ENCODE measurements around the gene CTDSPL. TPM values are rescaled to one million over a fixed set of nuclear protein-coding genes. Genes with fewer than 3 reads are reported as not detected.

CTDSPL gene
- polyA plus RNA-seq, 1 donor = 23.3 TPM

- no peak overlapping the region for H3K27ac ChIP-seq (ENCODE audit: low read length)
- H3K36me3 ChIP-seq (ENCODE audit: control insufficient read depth, insufficient read depth, low read length) = no peaks in the 10 kb centered on the region
- H3K9me3 ChIP-seq (ENCODE audit: control insufficient read depth, low read depth, low read length) = no peaks in the 10 kb centered on the region
- no peaks in the 10 kb centered on the region for H3K4me1 ChIP-seq (ENCODE audit: control insufficient read depth, insufficient read depth, low read length)
- H3K4me3 ChIP-seq (ENCODE audit: low read length) = no peak overlapping the region
- no peaks in the 10 kb centered on the region for H3K27me3 ChIP-seq (ENCODE audit: control insufficient read depth, insufficient read depth, low read length)
- DNase-seq = no peak
- WGBS (ENCODE audit: insufficient coverage, low lambda C conversion rate) = no CpG with 5 or more reads among the region's 3 CpGs
Measured at GRCh38 chr3:37887062-37887461, 25.4 kb downstream of the CTDSPL start.

- no CpG with 5 or more reads among the region's 4 CpGs for WGBS (ENCODE audit: insufficient coverage, low lambda C conversion rate)
- peaks cover 4% of the 10 kb centered on the region for H3K4me1 ChIP-seq (ENCODE audit: control insufficient read depth, insufficient read depth, low read length)
Measured at GRCh38 chr3:37887824-37888223, 26.1 kb downstream of the CTDSPL start.

GRCh38 chr3:37888421-37888820 lies 26.7 kb downstream of the CTDSPL start:
- DNase-seq = no peak
- no peaks in the 10 kb centered on the region for H3K36me3 ChIP-seq (ENCODE audit: control insufficient read depth, insufficient read depth, low read length)
- H3K27me3 ChIP-seq (ENCODE audit: control insufficient read depth, insufficient read depth, low read length) = no peaks in the 10 kb centered on the region
- no CpG with 5 or more reads among the region's 3 CpGs for WGBS (ENCODE audit: insufficient coverage, low lambda C conversion rate)
- peaks cover 9% of the 10 kb centered on the region for H3K4me1 ChIP-seq (ENCODE audit: control insufficient read depth, insufficient read depth, low read length)
- no peaks in the 10 kb centered on the region for H3K9me3 ChIP-seq (ENCODE audit: control insufficient read depth, low read depth, low read length)
- H3K27ac ChIP-seq (ENCODE audit: low read length) = no peak overlapping the region
- no peak overlapping the region for H3K4me3 ChIP-seq (ENCODE audit: low read length)

More at GRCh38 chr3:37887824-37888223, 26.1 kb downstream of the CTDSPL start:
- Histone ChIP-seq H3K36me3 (ENCODE audit: control insufficient read depth, insufficient read depth, low read length) (no peaks in the 10 kb centered on the region), H3K9me3 (ENCODE audit: control insufficient read depth, low read depth, low read length) (no peaks in the 10 kb centered on the region), H3K27me3 (ENCODE audit: control insufficient read depth, insufficient read depth, low read length) (no peaks in the 10 kb centered on the region), H3K27ac (ENCODE audit: low read length) (no peak overlapping the region), H3K4me3 (ENCODE audit: low read length) (no peak overlapping the region)
- no peak for DNase-seq

GRCh38 chr3:37890522-37890921 lies 28.8 kb downstream of the CTDSPL start:
- no peaks in the 10 kb centered on the region for H3K36me3 ChIP-seq (ENCODE audit: control insufficient read depth, insufficient read depth, low read length)
- no CpG with 5 or more reads among the region's 5 CpGs for WGBS (ENCODE audit: insufficient coverage, low lambda C conversion rate)
- peaks cover 12% of the 10 kb centered on the region for H3K4me1 ChIP-seq (ENCODE audit: control insufficient read depth, insufficient read depth, low read length)
- DNase-seq = no peak
- H3K27ac ChIP-seq (ENCODE audit: low read length) = no peak overlapping the region
- H3K4me3 ChIP-seq (ENCODE audit: low read length) = no peak overlapping the region
- no peaks in the 10 kb centered on the region for H3K27me3 ChIP-seq (ENCODE audit: control insufficient read depth, insufficient read depth, low read length)
- H3K9me3 ChIP-seq (ENCODE audit: control insufficient read depth, low read depth, low read length) = no peaks in the 10 kb centered on the region

- no peaks in the 10 kb centered on the region for H3K9me3 ChIP-seq (ENCODE audit: control insufficient read depth, low read depth, low read length)
- H3K4me1 ChIP-seq (ENCODE audit: control insufficient read depth, insufficient read depth, low read length) = peaks cover 12% of the 10 kb centered on the region
- no peak overlapping the region for H3K4me3 ChIP-seq (ENCODE audit: low read length)
- no peak for DNase-seq
- no CpG with 5 or more reads among the region's 3 CpGs for WGBS (ENCODE audit: insufficient coverage, low lambda C conversion rate)
- no peaks in the 10 kb centered on the region for H3K36me3 ChIP-seq (ENCODE audit: control insufficient read depth, insufficient read depth, low read length)
- H3K27me3 ChIP-seq (ENCODE audit: control insufficient read depth, insufficient read depth, low read length) = no peaks in the 10 kb centered on the region
- H3K27ac ChIP-seq (ENCODE audit: low read length) = no peak overlapping the region
Measured at GRCh38 chr3:37891227-37891626, 29.5 kb downstream of the CTDSPL start.

- H3K27me3 ChIP-seq (ENCODE audit: control insufficient read depth, insufficient read depth, low read length) = no peaks in the 10 kb centered on the region
- H3K27ac ChIP-seq (ENCODE audit: low read length) = no peak overlapping the region
- peak in 1 of 2 donors; percentile 31 for DNase-seq
- WGBS (ENCODE audit: insufficient coverage, low lambda C conversion rate) = 11% methylated on average over 1 of the region's 3 CpGs
- H3K36me3 ChIP-seq (ENCODE audit: control insufficient read depth, insufficient read depth, low read length) = no peaks in the 10 kb centered on the region
- H3K4me1 ChIP-seq (ENCODE audit: control insufficient read depth, insufficient read depth, low read length) = peaks cover 12% of the 10 kb centered on the region
- H3K9me3 ChIP-seq (ENCODE audit: control insufficient read depth, low read depth, low read length) = no peaks in the 10 kb centered on the region
- H3K4me3 ChIP-seq (ENCODE audit: low read length) = no peak overlapping the region
Measured at GRCh38 chr3:37892927-37893600, 31.4 kb downstream of the CTDSPL start.

- Histone ChIP-seq H3K9me3 (ENCODE audit: control insufficient read depth, low read depth, low read length) (no peaks in the 10 kb centered on the region), H3K36me3 (ENCODE audit: control insufficient read depth, insufficient read depth, low read length) (no peaks in the 10 kb centered on the region), H3K27me3 (ENCODE audit: control insufficient read depth, insufficient read depth, low read length) (no peaks in the 10 kb centered on the region), H3K4me1 (ENCODE audit: control insufficient read depth, insufficient read depth, low read length) (peaks cover 12% of the 10 kb centered on the region), H3K27ac (ENCODE audit: low read length) (no peak overlapping the region), H3K4me3 (ENCODE audit: low read length) (no peak overlapping the region)
- no peak for DNase-seq
- WGBS (ENCODE audit: insufficient coverage, low lambda C conversion rate) = no CpG with 5 or more reads among the region's 2 CpGs
Measured at GRCh38 chr3:37896827-37897226, 35.1 kb downstream of the CTDSPL start.

GRCh38 chr3:37897763-37898162 lies 36.1 kb downstream of the CTDSPL start:
- Histone ChIP-seq H3K27me3 (ENCODE audit: control insufficient read depth, insufficient read depth, low read length) (no peaks in the 10 kb centered on the region), H3K36me3 (ENCODE audit: control insufficient read depth, insufficient read depth, low read length) (peaks cover 2% of the 10 kb centered on the region), H3K4me1 (ENCODE audit: control insufficient read depth, insufficient read depth, low read length) (peaks cover 8% of the 10 kb centered on the region), H3K9me3 (ENCODE audit: control insufficient read depth, low read depth, low read length) (no peaks in the 10 kb centered on the region), H3K4me3 (ENCODE audit: low read length) (no peak overlapping the region), H3K27ac (ENCODE audit: low read length) (no peak overlapping the region)
- WGBS (ENCODE audit: insufficient coverage, low lambda C conversion rate) = 76% methylated on average over 2 of the region's 6 CpGs
- DNase-seq = no peak

GRCh38 chr3:37898424-37898823 lies 36.7 kb downstream of the CTDSPL start:
- Histone ChIP-seq H3K27me3 (ENCODE audit: control insufficient read depth, insufficient read depth, low read length) (no peaks in the 10 kb centered on the region), H3K4me1 (ENCODE audit: control insufficient read depth, insufficient read depth, low read length) (peaks cover 3% of the 10 kb centered on the region), H3K36me3 (ENCODE audit: control insufficient read depth, insufficient read depth, low read length) (peaks cover 3% of the 10 kb centered on the region), H3K4me3 (ENCODE audit: low read length) (no peak overlapping the region), H3K27ac (ENCODE audit: low read length) (no peak overlapping the region), H3K9me3 (ENCODE audit: control insufficient read depth, low read depth, low read length) (no peaks in the 10 kb centered on the region)
- no peak for DNase-seq
- 100% methylated on average over 2 of the region's 3 CpGs for WGBS (ENCODE audit: insufficient coverage, low lambda C conversion rate)

GRCh38 chr3:37899101-37899707 lies 37.5 kb downstream of the CTDSPL start:
- Histone ChIP-seq H3K27me3 (ENCODE audit: control insufficient read depth, insufficient read depth, low read length) (no peaks in the 10 kb centered on the region), H3K27ac (ENCODE audit: low read length) (no peak overlapping the region), H3K36me3 (ENCODE audit: control insufficient read depth, insufficient read depth, low read length) (peaks cover 3% of the 10 kb centered on the region), H3K4me3 (ENCODE audit: low read length) (no peak overlapping the region), H3K9me3 (ENCODE audit: control insufficient read depth, low read depth, low read length) (no peaks in the 10 kb centered on the region), H3K4me1 (ENCODE audit: control insufficient read depth, insufficient read depth, low read length) (no peaks in the 10 kb centered on the region)
- WGBS (ENCODE audit: insufficient coverage, low lambda C conversion rate) = no CpG with 5 or more reads among the region's 3 CpGs
- no peak for DNase-seq

Data from large intestine (tissue), 3 donors.